AG09319 (cell line): Measurements from ENCODE around the gene GRID2IP.
A peak's percentile ranks its signal among the peaks of the same experiment; 100 is the strongest.
"Not testable (repeated sequence)": the region's sequence is repeated elsewhere in the genome, so short reads cannot be mapped to it uniquely, and the experiment has no call there.

Source experiments
- DNase-seq: peaks from one replicate; pipeline ENCODE4 v3.0.0-alpha.2; 2010; ENCODE audit warnings: low read depth; ENCODE audit errors: extremely low read depth
- CTCF ChIP-seq: IDR thresholded peaks from 2 replicates; pipeline ENCODE4 v1.5.1; 2011; ENCODE audit warnings: low read depth, mild to moderate bottlenecking, inconsistent platforms, low read length, moderate library complexity

GRID2IP gene

DNA sequence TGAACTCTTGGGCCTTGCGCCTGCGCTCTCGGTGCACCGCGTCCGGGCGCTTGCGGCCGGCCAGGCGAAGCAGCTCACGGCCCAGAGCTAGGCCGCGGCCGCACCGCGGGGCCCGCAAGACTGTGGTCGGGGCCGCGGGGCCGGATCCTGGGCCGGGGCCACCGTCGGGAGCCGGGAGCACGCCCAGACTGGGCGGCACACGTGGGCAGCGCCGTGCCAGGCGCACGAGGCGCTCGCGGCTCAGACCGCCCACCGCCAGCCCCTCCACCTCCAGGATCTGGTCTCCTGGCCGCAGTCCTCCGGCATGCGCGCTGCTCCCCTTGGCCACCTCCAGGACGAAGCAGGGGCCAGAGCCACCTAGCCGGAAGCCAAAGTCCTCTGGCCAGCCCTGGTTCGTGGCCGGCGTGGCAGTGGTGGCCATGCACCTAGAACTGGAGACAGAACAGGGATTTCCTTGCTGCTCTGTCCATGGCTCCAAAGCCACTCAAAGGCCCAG, at the start of gene GRID2IP:
Gene GRID2IP, minus strand, starts transcription at position 446 of the 496 bp plus-strand sequence. Its CDS starts 25 bp downstream, at position 421.
- DNase-seq: no peak
- TF ChIP-seq CTCF: no peak

DNA sequence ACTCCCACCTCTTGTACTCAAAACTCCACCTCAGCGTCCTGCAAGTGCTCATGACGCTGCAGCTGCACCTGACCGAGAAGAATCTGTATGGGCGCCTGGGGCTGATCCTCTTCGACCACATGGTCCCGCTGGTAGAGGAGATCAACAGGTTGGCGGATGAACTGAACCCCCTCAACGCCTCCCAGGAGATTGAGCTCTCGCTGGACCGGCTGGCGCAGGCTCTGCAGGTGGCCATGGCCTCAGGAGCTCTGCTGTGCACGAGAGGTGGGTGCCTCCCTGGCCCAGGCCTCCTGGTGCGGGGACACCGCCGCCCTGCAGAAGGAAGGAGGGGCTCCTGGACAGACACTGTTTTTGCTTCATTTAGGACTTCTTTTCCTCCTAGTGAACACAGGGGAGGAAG, 48.8 kb upstream of the GRID2IP start:
- DNase-seq: no peak
- TF ChIP-seq CTCF: no peak

DNA sequence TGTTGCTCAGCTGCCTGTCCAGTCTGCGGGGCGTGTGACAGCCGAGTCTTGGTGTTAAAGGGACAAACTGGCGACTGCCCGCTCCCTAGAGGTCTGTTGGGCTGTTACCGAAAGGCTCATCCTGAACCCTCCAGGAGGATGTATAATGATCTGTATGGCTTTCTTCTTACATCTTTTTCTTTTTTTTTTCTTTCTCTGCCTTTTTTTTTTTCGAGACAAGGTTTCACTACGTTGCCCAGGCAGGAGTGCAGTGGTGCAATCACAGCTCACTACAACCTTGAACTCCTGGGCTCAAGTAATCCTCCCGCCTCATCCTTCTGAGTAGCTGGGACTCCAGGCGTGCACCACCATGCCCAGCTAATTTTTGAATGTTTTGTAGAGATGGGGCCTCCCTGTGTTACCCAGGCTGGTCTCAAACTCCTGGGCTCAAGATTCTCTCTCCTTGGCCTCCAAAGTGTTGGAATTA, 39.4 kb upstream of the GRID2IP start:
- no peak for TF ChIP-seq CTCF
- DNase-seq: no peak

GRCh38 chr7:6589829-6590644, 38.8 kb upstream of the GRID2IP start, which contains the start of gene INTS15:
TSS of gene INTS15 (plus strand) at chr7:6590021. CDS start at chr7:6590284, 263 bp downstream.
- peak; percentile 40 for DNase-seq
- peak; percentile 36 for TF ChIP-seq CTCF

- TF ChIP-seq CTCF: no peak
- no peak for DNase-seq
Measured at GRCh38 chr7:6589151-6589828, 38.0 kb upstream of the GRID2IP start.

DNA sequence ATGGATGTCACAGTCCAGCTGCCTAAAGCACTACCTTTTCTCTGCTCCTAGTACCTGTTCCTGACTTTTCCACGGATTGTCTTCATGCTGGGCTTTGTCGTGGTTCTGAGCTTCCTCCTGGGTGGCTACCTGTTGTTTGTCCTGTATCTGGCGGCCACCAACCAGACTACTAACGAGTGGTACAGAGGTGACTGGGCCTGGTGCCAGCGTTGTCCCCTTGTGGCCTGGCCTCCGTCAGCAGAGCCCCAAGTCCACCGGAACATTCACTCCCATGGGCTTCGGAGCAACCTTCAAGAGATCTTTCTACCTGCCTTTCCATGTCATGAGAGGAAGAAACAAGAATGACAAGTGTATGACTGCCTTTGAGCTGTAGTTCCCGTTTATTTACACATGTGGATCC, 37.3 kb upstream of the GRID2IP start:
- no peak for DNase-seq
- TF ChIP-seq CTCF: no peak

DNA sequence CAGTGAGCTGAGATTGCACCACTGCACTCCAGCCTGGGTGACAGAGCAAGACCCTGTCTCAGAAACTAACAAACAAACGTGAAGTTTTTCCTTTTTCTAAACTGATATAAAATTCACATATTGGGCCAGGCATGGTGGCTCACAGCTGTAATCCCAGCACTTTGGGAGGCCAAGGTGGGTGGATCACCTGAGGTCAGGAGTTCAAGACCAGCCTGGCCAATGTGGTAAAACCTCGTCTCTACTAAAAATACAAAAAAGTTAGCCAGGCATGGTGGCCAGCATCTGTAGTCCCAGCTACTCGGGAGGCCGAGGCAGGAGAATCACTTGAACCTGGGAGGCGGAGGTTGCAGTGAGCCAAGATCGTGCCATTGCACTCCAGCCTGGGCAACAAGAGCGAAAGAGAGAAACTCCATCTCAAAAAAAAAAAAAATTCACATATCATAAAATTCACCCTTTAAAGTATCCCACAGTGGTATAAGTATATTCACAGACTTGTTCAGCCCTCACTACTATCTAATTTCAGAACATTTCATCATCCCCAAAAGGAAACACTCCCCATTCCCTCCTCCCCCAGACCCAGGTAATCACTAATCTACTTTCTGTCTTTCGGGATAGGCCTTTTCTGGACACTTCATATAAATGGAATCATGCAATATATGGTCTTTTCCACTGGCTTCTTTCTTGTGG, 34.6 kb upstream of the GRID2IP start:
- DNase-seq: not testable (repeated sequence)
